IPS-11a (cell line): ENCODE results near the gene UMODL1.
"Not testable (repeated sequence)": the region's sequence is repeated elsewhere in the genome, so short reads cannot be mapped to it uniquely, and the experiment has no call there.

Source experiments
- H3K4me3 ChIP-seq: one replicate; pipeline ENCODE4 v1.5.1; 2013; ENCODE audit warnings: low read depth, low read length, control low read depth

UMODL1 gene

GRCh38 chr21:42110691-42111469 is 39.8 kb downstream of the UMODL1 start:
- no peak overlapping the region for H3K4me3 ChIP-seq

- no peak overlapping the region for H3K4me3 ChIP-seq
Measured at GRCh38 chr21:42111470-42111743, 40.3 kb downstream of the UMODL1 start.

- H3K4me3 ChIP-seq: no peak overlapping the region
Measured at GRCh38 chr21:42111811-42112210, 40.7 kb downstream of the UMODL1 start.

- H3K4me3 ChIP-seq: no peak overlapping the region
Measured at GRCh38 chr21:42112238-42112637, 41.1 kb downstream of the UMODL1 start.

- H3K4me3 ChIP-seq: no peak overlapping the region
Measured at GRCh38 chr21:42112857-42113256, 41.7 kb downstream of the UMODL1 start.

GRCh38 chr21:42113926-42114409 is 42.9 kb downstream of the UMODL1 start:
- H3K4me3 ChIP-seq: no peak overlapping the region

GRCh38 chr21:42114646-42115045 is 43.5 kb downstream of the UMODL1 start:
- H3K4me3 ChIP-seq: no peak overlapping the region

GRCh38 chr21:42115136-42115683 is 44.1 kb downstream of the UMODL1 start:
- H3K4me3 ChIP-seq: no peak overlapping the region

- not testable (repeated sequence) for H3K4me3 ChIP-seq
Measured at GRCh38 chr21:42116551-42116950, 45.4 kb downstream of the UMODL1 start.

GRCh38 chr21:42117229-42117966 is 46.3 kb downstream of the UMODL1 start:
- H3K4me3 ChIP-seq: no peak overlapping the region

- no peak overlapping the region for H3K4me3 ChIP-seq
Measured at GRCh38 chr21:42117967-42118780, 47.1 kb downstream of the UMODL1 start.

GRCh38 chr21:42118901-42119300 is 47.8 kb downstream of the UMODL1 start:
- no peak overlapping the region for H3K4me3 ChIP-seq

GRCh38 chr21:42120101-42120902 is 49.2 kb downstream of the UMODL1 start:
- no peak overlapping the region for H3K4me3 ChIP-seq

GRCh38 chr21:42120903-42121535 is 49.9 kb downstream of the UMODL1 start:
- no peak overlapping the region for H3K4me3 ChIP-seq

GRCh38 chr21:42121794-42122193 is 50.7 kb downstream of the UMODL1 start:
- H3K4me3 ChIP-seq: no peak overlapping the region

GRCh38 chr21:42122398-42122797 is 51.3 kb downstream of the UMODL1 start:
- H3K4me3 ChIP-seq: no peak overlapping the region

- no peak overlapping the region for H3K4me3 ChIP-seq
Measured at GRCh38 chr21:42122808-42123207, 51.7 kb downstream of the UMODL1 start.

- no peak overlapping the region for H3K4me3 ChIP-seq
Measured at GRCh38 chr21:42123219-42123908, 52.2 kb downstream of the UMODL1 start.

- H3K4me3 ChIP-seq: no peak overlapping the region
Measured at GRCh38 chr21:42124081-42124480, 53.0 kb downstream of the UMODL1 start.
